Endothelial cell (in vitro differentiated cells): ENCODE measurements around the gene DNAJC5. TPM values are rescaled to one million over a fixed set of nuclear protein-coding genes. Genes with fewer than 3 reads are reported as not detected.

Experiments
- DNase-seq: peaks from one replicate; pipeline ENCODE4 v3.0.0; 2021; ENCODE audit warnings: low spot score
- H3K27ac Mint-ChIP-seq: one replicate; pipeline ENCODE4 v1.8.0; 2021; ENCODE audit warnings: mixed read lengths, inconsistent platforms; ENCODE audit not compliant: unreplicated experiment
- H3K27me3 Mint-ChIP-seq: one replicate; pipeline ENCODE4 v1.8.0; 2021; ENCODE audit warnings: mild to moderate bottlenecking, moderate library complexity, mixed read lengths, inconsistent platforms; ENCODE audit not compliant: unreplicated experiment
- H3K36me3 Mint-ChIP-seq: one replicate; pipeline ENCODE4 v1.8.0; 2021; ENCODE audit warnings: mild to moderate bottlenecking, low read depth, mixed read lengths, inconsistent platforms; ENCODE audit not compliant: unreplicated experiment
- H3K4me1 Mint-ChIP-seq: one replicate; pipeline ENCODE4 v1.8.0; 2021; ENCODE audit warnings: mild to moderate bottlenecking, mixed read lengths, inconsistent platforms; ENCODE audit not compliant: unreplicated experiment
- H3K4me3 Mint-ChIP-seq: one replicate; pipeline ENCODE4 v1.8.0; 2021; ENCODE audit warnings: mild to moderate bottlenecking, mixed read lengths, inconsistent platforms; ENCODE audit not compliant: unreplicated experiment
- H3K9me3 Mint-ChIP-seq: one replicate; pipeline ENCODE4 v1.8.0; 2021; ENCODE audit warnings: mixed read lengths, inconsistent platforms; ENCODE audit not compliant: unreplicated experiment
- CTCF ChIP-seq: fragments of 200-600 bp; sonication (generic); IDR thresholded peaks from one replicate; pipeline ENCODE4 v1.5.0; 2021; ENCODE audit warnings: antibody characterized with exemption; ENCODE audit not compliant: unreplicated experiment
- total RNA-seq: library from RNA; stranded (reverse); fragmentation: NEBNext Ultra II Directional; extraction: Animal tissue kit (Norgen Biotek cat#: 25700); gene quantifications from one replicate; pipeline ENCODE4 v1.2.1, GENCODE V29; 2021; ENCODE audit not compliant: unreplicated experiment

DNAJC5 gene
- total RNA-seq, 1 donor from 2014 or later = 54.4 TPM

GRCh38 chr20:63963784-63964301 lies 68.9 kb downstream of the DNAJC5 start:
- DNase-seq = no peak
- H3K9me3 Mint-ChIP-seq = no peaks in the 10 kb centered on the region
- no peak overlapping the region for H3K4me3 Mint-ChIP-seq
- TF ChIP-seq CTCF = no peak
- H3K27ac Mint-ChIP-seq = no peak overlapping the region
- H3K27me3 Mint-ChIP-seq = peaks cover 2% of the 10 kb centered on the region
- peaks cover 1% of the 10 kb centered on the region for H3K4me1 Mint-ChIP-seq
- H3K36me3 Mint-ChIP-seq = peaks cover 9% of the 10 kb centered on the region

- no peak for TF ChIP-seq CTCF
- H3K36me3 Mint-ChIP-seq = peaks cover 9% of the 10 kb centered on the region
- no peak overlapping the region for H3K27ac Mint-ChIP-seq
- peaks cover 2% of the 10 kb centered on the region for H3K27me3 Mint-ChIP-seq
- DNase-seq = no peak
- H3K9me3 Mint-ChIP-seq = no peaks in the 10 kb centered on the region
- peaks cover 3% of the 10 kb centered on the region for H3K4me1 Mint-ChIP-seq
- H3K4me3 Mint-ChIP-seq = no peak overlapping the region
These were observed 69.5 kb downstream of the DNAJC5 start for GRCh38 chr20:63964412-63964811.

DNA sequence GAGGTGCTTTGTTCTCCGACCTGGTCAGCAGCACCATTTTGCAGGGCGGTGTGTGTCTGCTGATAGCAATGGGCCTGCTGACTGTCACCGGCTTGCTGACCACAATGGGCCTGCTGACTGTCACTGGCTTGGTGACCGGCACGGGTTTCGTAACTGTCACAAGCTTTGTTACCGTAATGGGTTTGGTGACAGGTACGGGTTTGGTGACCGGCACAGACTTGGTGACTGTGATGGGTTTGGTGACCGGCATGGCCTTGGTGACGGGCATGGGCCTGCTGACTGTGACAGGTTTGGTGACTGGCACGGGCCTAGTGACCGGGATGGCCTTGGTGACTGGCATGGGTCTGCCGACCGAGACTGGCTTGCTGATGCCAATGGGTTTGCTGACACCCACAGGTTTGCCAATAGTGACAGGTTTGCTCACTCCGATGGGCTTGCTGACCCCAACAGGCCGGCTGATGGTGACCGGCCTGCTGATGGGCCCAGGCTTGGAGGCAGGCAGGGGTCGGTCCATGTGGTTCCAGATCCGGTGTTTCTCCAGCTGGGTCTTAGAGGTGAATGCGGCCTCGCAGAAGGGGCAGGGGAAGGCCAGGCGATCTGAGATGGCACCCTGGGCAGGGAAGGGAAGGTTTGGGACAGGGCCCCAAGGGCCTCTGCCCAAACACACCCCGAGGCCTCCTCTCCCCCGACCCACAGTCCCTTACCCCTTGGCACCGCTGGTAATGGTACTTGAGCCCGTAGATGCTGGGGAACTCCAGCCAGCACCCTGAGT lies 71.4 kb downstream of the DNAJC5 start:
- H3K27me3 Mint-ChIP-seq = peaks cover 2% of the 10 kb centered on the region
- H3K4me3 Mint-ChIP-seq = no peak overlapping the region
- H3K4me1 Mint-ChIP-seq = peaks cover 3% of the 10 kb centered on the region
- H3K27ac Mint-ChIP-seq = no peak overlapping the region
- DNase-seq = no peak
- TF ChIP-seq CTCF = no peak
- H3K36me3 Mint-ChIP-seq = peaks cover 9% of the 10 kb centered on the region
- no peaks in the 10 kb centered on the region for H3K9me3 Mint-ChIP-seq

- Mint-ChIP-seq H3K27me3 (peaks cover 2% of the 10 kb centered on the region), H3K9me3 (no peaks in the 10 kb centered on the region), H3K36me3 (peaks cover 9% of the 10 kb centered on the region), H3K4me3 (no peak overlapping the region), H3K4me1 (peaks cover 3% of the 10 kb centered on the region), H3K27ac (no peak overlapping the region)
- DNase-seq = no peak
- TF ChIP-seq CTCF = no peak
These were observed 72.0 kb downstream of the DNAJC5 start for GRCh38 chr20:63966944-63967322.
